Lung (tissue), 12 donors: Measurements from ENCODE around the gene KCNC3. TPM values are rescaled to one million over a fixed set of nuclear protein-coding genes. Genes with fewer than 3 reads are reported as not detected.
"Not testable (repeated sequence)": the region's sequence is repeated elsewhere in the genome, so short reads cannot be mapped to it uniquely, and the experiment has no call there.

Source experiments
- ATAC-seq: fragments of 200-7000 bp; cut with Tn5 transposase; one replicate; pipeline ENCODE4 v1.9.1; 2020; ENCODE audit warnings: moderate number of reproducible peaks; ENCODE audit not compliant: insufficient read depth, low FRiP score
- DNase-seq, 3 donors: peaks; one replicate each; pipeline ENCODE4 v3.0.0-alpha.2; 2013 to 2017
- H3K27ac ChIP-seq, 2 donors: one replicate each; pipeline ENCODE4 v1.5.1; 2013; ENCODE audit warnings: mild to moderate bottlenecking in 2 of 2, moderate library complexity in 2 of 2, control low read depth in 1 of 2, inconsistent platforms in 1 of 2, low read depth in 1 of 2, low read length in 1 of 2
- H3K27me3 ChIP-seq, 3 donors: one replicate each; pipeline ENCODE4 v1.5.1; 2013; ENCODE audit warnings: low read length in 2 of 3; ENCODE audit not compliant: control insufficient read depth in 3 of 3, insufficient read depth in 3 of 3
- H3K36me3 ChIP-seq, 4 donors: one replicate each; pipeline ENCODE4 v1.5.1; 2013; ENCODE audit warnings: low read length in 4 of 4, mild to moderate bottlenecking in 1 of 4, moderate library complexity in 1 of 4; ENCODE audit not compliant: control insufficient read depth in 4 of 4, insufficient read depth in 4 of 4
- H3K4me1 ChIP-seq, 5 donors: one replicate each; pipeline ENCODE4 v1.5.1; 2013; ENCODE audit warnings: low read length in 5 of 5, mild to moderate bottlenecking in 2 of 5, moderate library complexity in 1 of 5; ENCODE audit not compliant: control insufficient read depth in 5 of 5, insufficient read depth in 5 of 5
- H3K4me3 ChIP-seq: one replicate; pipeline ENCODE4 v1.5.1; 2013; ENCODE audit warnings: mild to moderate bottlenecking, control low read depth, moderate library complexity
- H3K9ac ChIP-seq, 2 donors: one replicate each; pipeline ENCODE4 v1.5.1; 2013; ENCODE audit warnings: low read length in 2 of 2, control low read depth in 1 of 2; ENCODE audit not compliant: insufficient read depth in 1 of 2
- H3K9me3 ChIP-seq, 4 donors: one replicate each; pipeline ENCODE4 v1.5.1; 2013; ENCODE audit warnings: low read length in 3 of 4, mild to moderate bottlenecking in 1 of 4, moderate library complexity in 1 of 4; ENCODE audit not compliant: control insufficient read depth in 4 of 4, insufficient read depth in 3 of 4
- CTCF ChIP-seq: IDR thresholded peaks from 2 replicates; pipeline ENCODE4 v1.5.1; 2012; ENCODE audit warnings: mild to moderate bottlenecking; ENCODE audit errors: control extremely low read depth, extremely low read depth
- WGBS, 2 donors: extraction: QIAGEN DNeasy Blood & Tissue Kit; methylation state at CpG; one replicate each; pipeline ENCODE4 v1.1.7; 2013; 5-methylcytosine and 5-hydroxymethylcytosine counted together
- polyA plus RNA-seq, 2 donors: library from polyadenylated mRNA; stranded (reverse); fragments of 200-250 nt; gene quantifications; one replicate each; pipeline ENCODE4 v1.2.1, GENCODE V29; 2013
- total RNA-seq, 2 donors: library from RNA; depleted of rRNA in 1 of 2; stranded (reverse); fragments of >200 nt in 1 of 2; gene quantifications; one replicate each; pipeline ENCODE4 v1.2.1, GENCODE V29; 2014 to 2021
- donor health status: control.
- donor health status: control.
- donor health status: Bipolar disorder and iron deficiency.
- donor health status: healthy.
- donor health status: DM: yes; HTN: yes; CAD: no.

Gene KCNC3
- total and polyA plus RNA-seq, 4 donors = 2.6 to 13.2 (median 5.2) TPM

GRCh38 chr19:50331221-50331993 lies 2.2 kb upstream of the KCNC3 start:
- H3K36me3 ChIP-seq = no peaks in the 10 kb centered on the region
- no peak overlapping the region for H3K4me3 ChIP-seq
- H3K9ac ChIP-seq = peak overlapping the region; percentile 19 to 23
- WGBS, 2 donors = 8 to 13% methylated on average over 10 of the region's 10 CpGs
- TF ChIP-seq CTCF = no peak
- H3K27me3 ChIP-seq = peaks cover 0 to 24% (median 14%) of the 10 kb centered on the region in 3 donors
- H3K9me3 ChIP-seq = peaks cover 0 to 2% (median 0%) of the 10 kb centered on the region in 4 donors
- DNase-seq (no peak), ATAC-seq (no peak)
- peak overlapping the region in 1 of 2 donors; percentile 75 for H3K27ac ChIP-seq
- peaks cover 3 to 42% (median 18%) of the 10 kb centered on the region in 5 donors for H3K4me1 ChIP-seq

GRCh38 chr19:50330365-50331078 lies 1.3 kb upstream of the KCNC3 start:
- DNase-seq (peak; percentile 89 to 94 (median 93)), ATAC-seq (peak; percentile 56)
- peak overlapping the region; percentile 25 to 28 for H3K9ac ChIP-seq
- no peak overlapping the region for H3K4me3 ChIP-seq
- no peak for TF ChIP-seq CTCF
- 2% methylated on average over 41 to 48 of the region's 48 CpGs for WGBS, 2 donors
- peaks cover 3 to 49% (median 18%) of the 10 kb centered on the region in 5 donors for H3K4me1 ChIP-seq
- H3K36me3 ChIP-seq = no peaks in the 10 kb centered on the region
- H3K9me3 ChIP-seq = peaks cover 0 to 2% (median 0%) of the 10 kb centered on the region in 4 donors
- H3K27ac ChIP-seq = peak overlapping the region in 1 of 2 donors; percentile 4
- peaks cover 0 to 28% (median 17%) of the 10 kb centered on the region in 3 donors for H3K27me3 ChIP-seq

GRCh38 chr19:50329926-50330294 lies 733 bp upstream of the KCNC3 start:
- H3K36me3 ChIP-seq, H3K4me3 ChIP-seq, ATAC-seq, DNase-seq, H3K9me3 ChIP-seq: not testable (repeated sequence)
- Histone ChIP-seq H3K27me3 (peaks cover 0 to 28% (median 17%) of the 10 kb centered on the region in 3 donors), H3K27ac (peak overlapping the region; percentile 15 to 51), H3K9ac (peak overlapping the region in 1 of 2 donors; percentile 85), H3K4me1 (peaks cover 3 to 49% (median 18%) of the 10 kb centered on the region in 5 donors)
- 14 to 17% methylated on average over 18 of the region's 18 CpGs for WGBS, 2 donors

GRCh38 chr19:50328873-50329145 lies 368 bp downstream of the KCNC3 start:
- peaks cover 3 to 46% (median 15%) of the 10 kb centered on the region in 5 donors for H3K4me1 ChIP-seq

More at GRCh38 chr19:50328873-50329145, 368 bp downstream of the KCNC3 start:
- no peak overlapping the region for H3K4me3 ChIP-seq
- no peak for DNase-seq
- ATAC-seq = no peak
- peaks cover 0 to 2% (median 0%) of the 10 kb centered on the region in 4 donors for H3K9me3 ChIP-seq
- no peaks in the 10 kb centered on the region for H3K36me3 ChIP-seq
- no peak overlapping the region for H3K9ac ChIP-seq
- 1 to 2% methylated on average over 20 to 40 of the region's 40 CpGs for WGBS, 2 donors
- peaks cover 0 to 28% (median 17%) of the 10 kb centered on the region in 3 donors for H3K27me3 ChIP-seq
- H3K27ac ChIP-seq = no peak overlapping the region
- no peak for TF ChIP-seq CTCF
